BLaER1 (cell line): ENCODE data around the gene PID1.

Experiments
- H3K27ac ChIP-seq: shearing (Covaris generic); formaldehyde crosslinking; 2 replicates; pipeline ENCODE4 v1.8.1; 2022
- H3K27me3 ChIP-seq: shearing (Covaris generic); formaldehyde crosslinking; 2 replicates; pipeline ENCODE4 v1.8.1; 2022
- H3K36me3 ChIP-seq: shearing (Covaris generic); formaldehyde crosslinking; 2 replicates; pipeline ENCODE4 v1.8.1; 2022
- H3K4me1 ChIP-seq: shearing (Covaris generic); formaldehyde crosslinking; 2 replicates; pipeline ENCODE4 v1.8.1; 2022
- H3K4me2 ChIP-seq: shearing (Covaris generic); formaldehyde crosslinking; 2 replicates; pipeline ENCODE4 v1.8.1; 2022
- H3K4me3 ChIP-seq: shearing (Covaris generic); formaldehyde crosslinking; 2 replicates; pipeline ENCODE4 v1.8.1; 2022
- H3K9ac ChIP-seq: shearing (Covaris generic); formaldehyde crosslinking; 2 replicates; pipeline ENCODE4 v1.8.1; 2022
- H3K9me3 ChIP-seq: shearing (Covaris generic); formaldehyde crosslinking; 2 replicates; pipeline ENCODE4 v1.8.1; 2022
- H4K20me1 ChIP-seq: shearing (Covaris generic); formaldehyde crosslinking; 2 replicates; pipeline ENCODE4 v1.8.1; 2022
- Cebpa-rat ChIP-seq: shearing (Covaris generic); IDR thresholded peaks from 2 replicates; pipeline ENCODE4 v1.8.1; 2022

The PID1 gene

GRCh38 chr2:229223107-229223506, 48.0 kb downstream of the PID1 start:
- TF ChIP-seq Cebpa-rat = no peak
- no peak overlapping the region for H3K4me2 ChIP-seq
- no peaks in the 10 kb centered on the region for H3K27me3 ChIP-seq
- no peak overlapping the region for H3K27ac ChIP-seq
- H3K4me1 ChIP-seq = no peaks in the 10 kb centered on the region
- no peak overlapping the region for H3K4me3 ChIP-seq
- no peak overlapping the region for H3K9ac ChIP-seq
- H3K9me3 ChIP-seq = no peaks in the 10 kb centered on the region
- no peaks in the 10 kb centered on the region for H3K36me3 ChIP-seq
- no peaks in the 10 kb centered on the region for H4K20me1 ChIP-seq

- Histone ChIP-seq H3K9me3 (no peaks in the 10 kb centered on the region), H3K4me3 (no peak overlapping the region), H3K4me2 (no peak overlapping the region), H3K9ac (no peak overlapping the region), H3K27me3 (no peaks in the 10 kb centered on the region), H4K20me1 (no peaks in the 10 kb centered on the region), H3K36me3 (no peaks in the 10 kb centered on the region), H3K4me1 (no peaks in the 10 kb centered on the region), H3K27ac (no peak overlapping the region)
- no peak for TF ChIP-seq Cebpa-rat
Measured at GRCh38 chr2:229221641-229222040, 49.4 kb downstream of the PID1 start.

- no peak overlapping the region for H3K4me3 ChIP-seq
- no peak overlapping the region for H3K27ac ChIP-seq
- TF ChIP-seq Cebpa-rat = no peak
Measured at GRCh38 chr2:229220254-229220653, 50.8 kb downstream of the PID1 start.

GRCh38 chr2:229218329-229218921, 52.7 kb downstream of the PID1 start:
- Histone ChIP-seq H3K9me3 (no peaks in the 10 kb centered on the region), H4K20me1 (no peaks in the 10 kb centered on the region), H3K27ac (no peak overlapping the region), H3K27me3 (no peaks in the 10 kb centered on the region), H3K9ac (no peak overlapping the region), H3K36me3 (no peaks in the 10 kb centered on the region), H3K4me1 (no peaks in the 10 kb centered on the region), H3K4me3 (no peak overlapping the region), H3K4me2 (no peak overlapping the region)
- TF ChIP-seq Cebpa-rat = no peak

More at GRCh38 chr2:229220254-229220653, 50.8 kb downstream of the PID1 start:
- Histone ChIP-seq H3K4me1 (no peaks in the 10 kb centered on the region), H3K9me3 (no peaks in the 10 kb centered on the region), H3K4me2 (no peak overlapping the region), H3K27me3 (no peaks in the 10 kb centered on the region), H4K20me1 (no peaks in the 10 kb centered on the region), H3K9ac (no peak overlapping the region), H3K36me3 (no peaks in the 10 kb centered on the region)

- TF ChIP-seq Cebpa-rat = no peak
- H4K20me1 ChIP-seq = no peaks in the 10 kb centered on the region
- no peak overlapping the region for H3K27ac ChIP-seq
- no peaks in the 10 kb centered on the region for H3K4me1 ChIP-seq
- H3K36me3 ChIP-seq = no peaks in the 10 kb centered on the region
- H3K4me3 ChIP-seq = no peak overlapping the region
- H3K9ac ChIP-seq = no peak overlapping the region
- H3K9me3 ChIP-seq = no peaks in the 10 kb centered on the region
- no peaks in the 10 kb centered on the region for H3K27me3 ChIP-seq
- H3K4me2 ChIP-seq = no peak overlapping the region
Measured at GRCh38 chr2:229212241-229212640, 58.8 kb downstream of the PID1 start.

GRCh38 chr2:229210641-229211040, 60.4 kb downstream of the PID1 start:
- H3K9me3 ChIP-seq = no peaks in the 10 kb centered on the region
- H3K27me3 ChIP-seq = no peaks in the 10 kb centered on the region
- no peaks in the 10 kb centered on the region for H3K4me1 ChIP-seq
- no peak for TF ChIP-seq Cebpa-rat
- H3K36me3 ChIP-seq = no peaks in the 10 kb centered on the region
- no peak overlapping the region for H3K4me3 ChIP-seq
- H3K4me2 ChIP-seq = no peak overlapping the region
- no peaks in the 10 kb centered on the region for H4K20me1 ChIP-seq
- no peak overlapping the region for H3K27ac ChIP-seq
- H3K9ac ChIP-seq = no peak overlapping the region

- no peak overlapping the region for H3K4me3 ChIP-seq
- H4K20me1 ChIP-seq = no peaks in the 10 kb centered on the region
- H3K4me2 ChIP-seq = no peak overlapping the region
- H3K9ac ChIP-seq = no peak overlapping the region
- no peak for TF ChIP-seq Cebpa-rat
- H3K36me3 ChIP-seq = no peaks in the 10 kb centered on the region
- no peaks in the 10 kb centered on the region for H3K4me1 ChIP-seq
- no peak overlapping the region for H3K27ac ChIP-seq
- no peaks in the 10 kb centered on the region for H3K27me3 ChIP-seq
- H3K9me3 ChIP-seq = no peaks in the 10 kb centered on the region
Measured at GRCh38 chr2:229206548-229206947, 64.5 kb downstream of the PID1 start.

GRCh38 chr2:229205704-229206103, 65.4 kb downstream of the PID1 start:
- no peak for TF ChIP-seq Cebpa-rat
- Histone ChIP-seq H3K36me3 (no peaks in the 10 kb centered on the region), H3K9ac (no peak overlapping the region), H3K27me3 (no peaks in the 10 kb centered on the region), H4K20me1 (no peaks in the 10 kb centered on the region), H3K4me2 (no peak overlapping the region), H3K9me3 (no peaks in the 10 kb centered on the region), H3K27ac (no peak overlapping the region), H3K4me1 (no peaks in the 10 kb centered on the region), H3K4me3 (no peak overlapping the region)

GRCh38 chr2:229202646-229203045, 68.4 kb downstream of the PID1 start:
- Histone ChIP-seq H3K36me3 (no peaks in the 10 kb centered on the region), H3K4me2 (no peak overlapping the region), H3K9me3 (no peaks in the 10 kb centered on the region), H3K27me3 (no peaks in the 10 kb centered on the region), H3K27ac (no peak overlapping the region), H3K4me1 (no peaks in the 10 kb centered on the region), H4K20me1 (no peaks in the 10 kb centered on the region), H3K4me3 (no peak overlapping the region), H3K9ac (no peak overlapping the region)
- TF ChIP-seq Cebpa-rat = no peak

- Histone ChIP-seq H3K36me3 (no peaks in the 10 kb centered on the region), H3K9me3 (no peaks in the 10 kb centered on the region), H3K27me3 (no peaks in the 10 kb centered on the region), H3K9ac (no peak overlapping the region), H4K20me1 (no peaks in the 10 kb centered on the region), H3K4me2 (no peak overlapping the region), H3K27ac (no peak overlapping the region), H3K4me3 (no peak overlapping the region), H3K4me1 (no peaks in the 10 kb centered on the region)
- no peak for TF ChIP-seq Cebpa-rat
Measured at GRCh38 chr2:229201521-229201920, 69.6 kb downstream of the PID1 start.

- H3K4me2 ChIP-seq = no peak overlapping the region
- no peaks in the 10 kb centered on the region for H3K27me3 ChIP-seq
- no peak for TF ChIP-seq Cebpa-rat
- H3K4me3 ChIP-seq = no peak overlapping the region
- H3K9ac ChIP-seq = no peak overlapping the region
- no peaks in the 10 kb centered on the region for H3K36me3 ChIP-seq
- no peaks in the 10 kb centered on the region for H4K20me1 ChIP-seq
- H3K4me1 ChIP-seq = no peaks in the 10 kb centered on the region
- no peaks in the 10 kb centered on the region for H3K9me3 ChIP-seq
- no peak overlapping the region for H3K27ac ChIP-seq
Measured at GRCh38 chr2:229199267-229199666, 71.8 kb downstream of the PID1 start.
